ENCODE data around the gene TM4SF4.

Gene TM4SF4

DNA sequence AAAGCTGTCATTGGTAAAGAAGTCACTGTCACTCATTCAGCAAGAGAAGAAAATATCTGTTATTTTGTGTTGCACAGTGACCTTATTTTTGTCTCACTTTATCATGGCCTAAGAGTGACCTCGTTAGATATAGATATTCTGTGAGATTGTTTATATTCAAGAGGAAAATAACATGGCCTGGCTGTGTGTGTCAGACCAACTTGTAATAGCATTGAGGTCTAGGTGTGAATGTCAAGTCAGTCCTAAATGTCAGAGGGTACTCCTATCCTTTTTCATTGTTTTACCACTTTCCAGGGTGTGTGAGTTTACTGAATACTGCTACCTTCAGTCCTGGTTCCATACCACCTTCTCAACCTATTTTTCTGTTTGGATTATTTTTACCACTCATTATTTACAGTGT lies 18.5 kb upstream of the TM4SF4 start:
- no peak for DNase-seq

DNA sequence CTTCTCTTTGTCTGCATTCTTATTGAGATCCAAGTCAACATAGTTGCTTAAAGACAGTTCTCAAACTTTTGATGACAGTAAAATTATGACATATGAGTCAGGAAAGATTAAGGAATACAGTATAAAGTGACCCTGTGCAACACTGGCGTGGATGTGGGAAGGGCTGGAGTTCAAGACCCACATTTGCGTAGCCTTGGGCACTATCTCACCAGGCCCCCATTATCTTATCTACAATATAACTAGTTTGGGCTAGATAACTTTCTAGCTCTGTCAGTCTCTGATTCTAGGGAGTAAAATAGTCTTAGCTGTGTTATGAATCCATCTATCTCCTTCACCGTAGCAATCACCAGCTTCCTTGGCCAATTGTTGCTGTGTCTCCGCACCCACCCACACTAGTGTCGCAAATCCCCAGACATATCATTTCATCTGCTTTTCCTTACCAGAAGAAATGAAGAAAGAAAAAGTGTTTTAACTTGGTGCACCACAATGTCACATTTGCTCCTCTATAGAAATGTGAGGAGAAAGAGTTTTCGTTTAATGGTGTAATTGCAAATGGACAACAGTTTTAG lies 14.9 kb upstream of the TM4SF4 start:
- DNase-seq: no peak

DNA sequence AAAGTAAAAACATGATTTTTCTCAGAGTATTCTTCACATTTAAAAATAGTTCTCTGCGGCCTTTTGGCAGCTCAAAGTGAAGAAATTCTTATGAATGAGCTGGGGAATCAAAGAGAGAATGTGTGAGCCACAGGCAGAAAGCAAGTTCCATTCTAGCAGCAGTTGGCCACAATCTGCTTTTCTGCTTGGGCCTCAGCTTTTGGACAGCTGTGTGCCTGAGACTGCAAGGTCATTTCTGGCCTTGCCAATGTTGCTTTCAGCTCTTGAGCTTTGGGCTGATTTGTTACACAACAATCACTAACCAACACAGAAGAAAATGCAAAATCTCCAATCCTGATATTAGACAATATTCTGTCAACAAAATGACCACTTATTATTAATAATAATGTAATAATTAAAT lies 14.4 kb upstream of the TM4SF4 start:
- DNase-seq: no peak

DNA sequence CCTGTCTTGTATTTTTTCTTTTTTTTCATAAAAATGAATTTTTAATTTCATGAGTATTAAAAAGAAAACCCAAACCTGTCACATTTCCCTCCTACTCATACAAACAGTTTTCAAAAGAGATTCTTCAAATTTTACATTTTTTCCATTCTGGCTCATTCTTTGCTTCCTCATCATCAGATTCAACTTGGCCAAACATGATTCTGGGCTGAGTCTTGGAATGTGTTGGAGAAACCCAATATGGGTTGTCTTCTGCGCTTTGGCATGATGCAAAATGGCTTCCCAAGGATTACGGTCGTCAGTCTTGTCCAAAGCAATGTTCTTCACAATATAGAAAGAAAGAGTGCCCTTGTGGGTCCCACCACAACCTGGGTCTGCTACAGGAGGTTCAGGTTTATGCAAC lies 12.4 kb upstream of the TM4SF4 start:
- DNase-seq: no peak

DNA sequence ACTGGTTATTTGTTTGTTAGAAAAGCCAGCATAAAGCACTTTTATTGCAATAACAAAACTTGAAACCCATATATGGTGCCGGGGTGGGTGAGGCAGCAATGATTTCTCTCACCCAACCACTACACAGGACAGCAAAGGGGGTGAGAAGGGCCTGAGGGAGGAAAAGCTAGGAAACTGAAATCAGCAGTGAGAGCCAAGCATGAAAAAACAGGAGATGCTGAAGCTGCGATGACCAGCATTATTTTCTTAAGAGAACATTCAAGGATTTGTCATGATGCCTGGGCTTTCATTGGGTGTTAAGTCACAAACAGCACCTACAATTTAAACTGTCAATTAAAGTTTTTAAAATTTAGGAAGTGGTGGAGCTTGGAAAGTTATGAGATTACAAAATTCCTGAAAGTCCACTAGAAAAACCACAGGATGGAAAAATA lies 11.9 kb upstream of the TM4SF4 start:
- no peak for DNase-seq

DNA sequence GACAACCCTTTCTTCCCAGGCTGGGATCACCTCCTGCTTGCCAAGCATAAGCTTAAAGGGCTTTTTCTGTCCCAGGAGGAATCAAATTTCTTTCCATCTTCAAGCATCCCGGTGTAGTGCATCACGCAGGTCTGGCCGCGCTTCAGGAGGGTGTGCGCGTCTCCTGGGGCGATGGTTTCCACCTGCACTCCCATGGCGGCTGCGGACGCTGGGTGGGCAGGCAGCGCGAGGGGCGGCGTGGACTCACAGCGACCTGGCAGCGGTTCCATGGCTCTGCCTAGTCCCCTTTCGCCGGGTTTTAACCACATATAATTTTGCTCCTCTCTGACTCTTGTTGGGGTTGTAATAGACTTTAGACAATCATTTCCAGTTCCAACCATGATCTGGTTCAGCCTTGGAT lies 10.6 kb upstream of the TM4SF4 start:
- DNase-seq: no peak

DNA sequence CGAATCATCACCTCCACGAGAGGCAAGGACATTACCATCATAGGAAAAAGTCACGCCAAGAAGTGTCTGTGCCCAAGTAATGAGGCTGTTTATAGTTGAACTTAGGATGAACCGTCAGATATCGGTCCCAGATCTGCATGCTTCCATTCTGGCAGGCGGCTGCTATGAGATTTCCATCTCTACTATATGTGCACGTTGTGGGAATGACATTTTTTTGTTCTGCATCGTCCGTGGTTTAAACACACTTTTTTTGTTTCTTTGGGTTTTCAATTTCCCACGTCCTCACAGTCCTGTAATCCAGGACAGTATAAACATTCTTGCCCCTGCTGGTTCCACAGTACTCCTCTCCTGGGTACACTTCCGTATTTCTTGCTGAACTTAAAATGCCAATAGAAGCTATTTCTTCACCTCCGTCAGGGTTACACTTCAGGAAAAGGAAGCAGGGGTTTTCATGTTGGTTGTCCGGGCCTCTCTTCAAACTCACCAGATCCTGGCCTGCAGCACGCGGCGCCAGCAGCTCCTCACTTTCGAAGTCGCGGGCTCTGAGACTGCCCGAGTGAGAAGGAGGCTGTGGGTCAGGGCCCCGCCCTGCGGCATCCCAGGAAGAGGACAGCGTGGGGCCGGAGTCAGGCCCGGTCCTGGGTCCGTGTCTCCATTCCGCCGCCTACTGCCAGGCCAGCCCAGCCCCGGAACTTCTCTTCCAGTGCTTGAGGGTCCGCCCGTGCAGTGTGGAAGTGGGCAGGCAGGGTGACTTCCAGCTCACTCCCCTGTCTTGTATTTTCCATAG lies 9.8 kb upstream of the TM4SF4 start:
- DNase-seq: no peak

DNA sequence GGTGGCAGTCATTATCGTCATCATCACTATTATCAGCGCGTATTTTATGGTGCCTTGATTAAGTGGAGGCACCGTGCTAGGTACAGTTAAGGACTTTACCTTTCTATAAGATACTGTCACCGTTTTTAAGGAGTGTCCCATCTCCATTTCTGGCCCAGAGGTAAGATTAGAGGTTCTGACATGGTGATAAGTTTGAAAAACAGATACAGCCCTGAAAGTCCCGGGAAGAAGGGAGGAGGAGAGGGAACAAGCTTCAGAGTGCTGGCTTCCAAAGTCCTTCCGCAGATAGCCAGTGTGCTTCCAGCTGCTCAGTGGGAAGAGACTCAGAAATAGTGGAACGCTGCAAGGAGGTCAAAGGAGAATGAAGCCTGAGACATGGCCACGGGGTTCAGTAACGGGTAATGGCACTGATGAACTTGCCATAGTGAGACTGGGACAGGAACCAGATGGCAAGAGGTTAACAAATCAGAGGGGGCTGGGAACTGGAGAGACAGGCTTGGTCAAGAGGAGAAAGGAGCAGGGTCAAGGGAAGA lies 9.1 kb upstream of the TM4SF4 start:
- no peak for DNase-seq

DNA sequence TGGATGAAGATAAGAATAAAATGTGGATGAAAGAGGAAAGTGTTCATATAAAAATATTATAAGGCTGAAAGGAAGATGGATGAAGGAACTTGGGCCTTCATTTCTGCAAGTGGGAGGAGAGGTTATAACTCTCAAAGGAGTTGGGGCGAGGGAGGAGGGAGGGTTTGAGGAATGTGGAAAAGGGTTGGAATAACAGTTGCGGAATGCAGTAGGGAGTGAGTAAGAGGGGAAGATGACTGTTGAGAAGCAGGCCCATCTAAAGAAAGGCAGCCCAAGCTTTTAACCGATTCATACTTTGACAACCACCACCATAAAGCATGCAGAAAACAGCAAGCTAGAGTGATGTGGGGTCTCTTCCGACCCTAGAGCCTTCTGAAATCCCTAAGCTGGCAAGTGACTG lies 8.3 kb upstream of the TM4SF4 start:
- DNase-seq: no peak

DNA sequence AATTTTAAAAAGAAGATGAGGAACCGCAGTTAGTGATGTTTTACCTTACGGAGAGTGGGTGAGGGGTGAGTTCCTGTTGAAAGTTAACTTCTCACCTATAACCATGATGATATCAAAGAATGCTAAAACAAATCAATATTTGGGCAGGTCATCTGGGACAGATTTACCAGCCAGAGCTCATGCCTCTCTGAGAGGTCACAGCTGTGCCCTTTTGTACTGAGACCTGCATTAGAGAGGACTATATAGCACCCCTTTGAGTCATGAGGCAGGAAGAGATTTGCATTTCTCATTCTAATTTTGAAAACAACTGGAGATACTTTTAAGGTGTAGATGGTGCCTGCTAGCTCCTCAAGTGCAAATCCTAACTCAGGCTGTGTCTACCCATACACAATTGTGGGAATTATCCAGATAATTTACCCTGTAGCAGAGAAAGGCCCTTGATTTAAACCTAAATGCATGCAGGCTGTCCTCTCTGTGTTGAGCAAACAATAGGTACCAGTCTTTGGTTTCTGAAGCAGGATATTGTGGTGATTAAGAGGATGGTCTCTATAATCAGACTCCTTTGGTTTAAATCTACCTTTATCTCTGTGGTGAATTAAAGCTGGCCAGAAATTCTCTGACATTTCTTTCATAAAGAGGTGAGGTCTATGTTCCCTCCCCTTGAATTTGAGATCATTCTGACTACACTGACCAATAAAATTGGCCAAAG lies 5.8 kb upstream of the TM4SF4 start:
- no peak for DNase-seq

DNA sequence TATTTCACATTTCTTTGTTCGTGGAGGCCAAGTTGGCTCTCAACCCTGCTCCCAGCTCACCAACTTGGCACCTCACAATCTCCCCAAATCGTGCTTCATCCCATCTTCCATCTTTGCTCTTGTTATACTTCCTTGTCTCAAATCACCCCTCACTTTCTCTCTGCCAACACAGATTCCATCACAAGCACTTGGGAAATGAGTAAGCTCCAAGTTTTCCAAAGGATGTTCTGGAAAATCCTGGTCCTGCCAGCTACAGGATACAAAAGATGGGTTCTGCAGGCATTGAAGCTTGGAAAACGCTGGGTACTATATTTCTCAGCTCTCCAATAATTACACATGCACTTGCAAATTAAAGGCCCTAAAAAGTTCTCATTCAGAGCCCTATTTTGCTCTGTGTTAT lies 4.1 kb upstream of the TM4SF4 start:
- no peak for DNase-seq

DNA sequence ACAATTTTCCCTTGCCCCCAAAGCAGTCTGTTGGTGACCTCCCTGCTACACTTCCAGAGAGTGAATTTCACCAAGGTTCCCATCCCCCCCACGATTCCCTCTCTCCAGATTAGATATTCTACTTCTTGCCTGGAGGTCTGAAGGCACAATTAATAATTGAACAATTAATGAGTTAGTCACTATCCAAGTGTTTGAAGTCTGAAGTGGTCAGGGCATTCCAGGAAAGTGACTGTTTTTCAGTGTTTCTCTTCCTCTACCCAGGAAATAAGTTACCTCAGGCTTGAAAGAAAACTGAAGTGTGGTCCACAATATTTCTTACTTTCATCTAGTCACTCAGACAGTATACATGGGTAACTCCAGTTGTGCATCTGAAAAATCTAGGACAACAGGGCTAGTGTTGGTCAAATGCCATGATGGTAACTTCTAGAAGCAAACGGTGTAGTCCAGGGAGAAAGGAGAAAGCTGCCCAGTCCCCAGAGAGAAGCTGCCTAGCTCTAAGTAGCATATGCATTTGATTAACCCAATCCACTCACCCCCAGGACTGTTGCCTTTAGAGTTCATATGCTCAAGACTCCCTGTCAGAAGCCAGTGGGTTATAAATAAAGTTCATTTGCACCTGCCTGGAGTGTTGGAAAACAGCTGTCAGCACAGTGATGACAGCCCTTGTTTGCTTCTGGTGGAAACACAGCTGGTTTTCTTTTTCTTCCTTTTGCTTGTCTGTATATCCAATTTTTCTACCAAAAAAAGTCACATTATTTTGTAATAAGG lies 2.3 kb upstream of the TM4SF4 start:
- DNase-seq: no peak

DNA sequence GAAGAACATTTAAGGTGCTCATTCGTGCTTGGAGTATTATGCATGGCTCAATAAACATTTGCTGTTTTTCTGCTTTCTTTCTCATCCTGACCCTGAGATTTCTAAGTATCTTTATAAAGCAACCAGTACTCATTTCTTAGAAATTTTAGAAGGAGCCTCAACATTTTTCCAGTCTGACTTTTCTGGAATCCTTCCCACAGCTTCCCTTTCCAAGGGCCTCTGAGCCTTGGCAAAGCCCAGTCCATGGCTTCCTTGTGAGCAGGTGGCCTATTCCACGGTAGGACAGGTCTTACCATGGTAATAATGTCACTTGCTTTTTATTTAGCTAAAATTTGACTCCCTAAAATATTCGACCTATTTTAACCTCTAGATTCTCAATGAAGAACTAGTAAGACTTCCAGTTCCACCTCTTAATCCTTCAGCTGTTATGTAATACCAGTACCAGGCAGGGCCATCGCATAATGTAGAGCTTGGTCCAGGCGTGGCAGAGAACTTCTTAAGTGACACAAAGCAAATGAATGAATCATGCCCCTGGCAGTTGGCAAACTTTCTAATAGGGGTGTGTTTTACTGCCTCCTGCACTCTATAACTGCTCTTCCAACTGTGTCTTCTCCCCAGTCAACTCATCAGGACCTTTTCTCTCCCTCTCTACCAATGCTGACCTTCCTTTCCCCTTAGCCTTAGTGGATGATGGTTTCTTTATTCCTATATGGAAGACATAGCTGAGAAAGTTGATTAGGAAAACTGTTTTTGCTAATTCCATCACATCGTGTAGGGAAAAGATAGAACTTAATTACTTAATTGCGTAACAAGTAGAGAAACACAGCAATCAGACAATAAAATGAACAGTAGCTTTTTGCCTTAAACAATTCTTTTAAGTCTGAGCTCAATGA lies 894 bp upstream of the TM4SF4 start:
- DNase-seq: no peak

DNA sequence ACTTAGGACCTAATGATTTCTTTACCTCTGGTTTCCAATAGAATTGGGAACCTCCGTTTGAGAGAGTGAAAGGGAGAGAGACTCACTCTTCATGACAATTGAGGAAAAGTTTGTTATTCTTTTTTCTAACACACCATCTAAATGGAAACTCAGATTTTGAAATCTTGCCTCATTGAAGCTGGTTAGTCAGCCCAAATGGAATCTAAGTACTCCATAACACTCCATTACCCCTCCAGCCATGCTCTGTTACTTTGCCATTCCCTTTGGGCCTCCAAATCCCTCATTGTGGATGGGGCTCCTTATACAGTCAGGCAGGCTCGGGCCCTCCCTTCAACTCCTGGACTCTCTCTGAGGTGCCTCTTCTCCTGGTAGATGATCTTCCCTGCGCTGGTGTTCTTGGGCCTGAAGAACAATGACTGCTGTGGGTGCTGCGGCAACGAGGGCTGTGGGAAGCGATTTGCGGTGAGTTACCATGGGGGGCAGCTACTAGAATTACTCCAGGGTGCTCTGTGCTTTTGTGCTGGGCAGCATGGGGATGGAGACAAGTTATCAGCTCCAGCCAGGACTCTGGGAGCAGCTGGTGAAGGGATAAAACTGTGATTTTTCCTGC lies 1.1 kb downstream of the TM4SF4 start:
- DNase-seq: no peak

DNA sequence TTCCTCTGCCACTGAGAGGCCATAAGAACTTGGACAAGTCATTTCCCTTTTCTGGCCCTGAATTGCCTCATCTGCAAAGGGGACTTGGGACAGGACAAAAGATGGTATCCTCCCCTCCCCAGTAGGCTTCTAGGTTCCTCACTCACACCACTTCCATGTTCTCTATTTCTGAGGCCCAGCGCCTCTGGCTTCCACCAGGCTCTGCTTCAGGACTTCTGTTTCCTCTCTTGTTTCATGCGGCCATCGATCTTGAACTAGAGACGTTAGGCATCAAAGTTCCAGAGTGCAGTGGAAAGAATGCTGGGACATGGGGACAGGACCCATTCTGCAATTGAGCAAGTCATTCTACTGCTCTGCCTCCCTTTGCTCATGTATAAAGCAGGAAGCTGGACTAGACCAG lies 1.7 kb downstream of the TM4SF4 start:
- no peak for DNase-seq

DNA sequence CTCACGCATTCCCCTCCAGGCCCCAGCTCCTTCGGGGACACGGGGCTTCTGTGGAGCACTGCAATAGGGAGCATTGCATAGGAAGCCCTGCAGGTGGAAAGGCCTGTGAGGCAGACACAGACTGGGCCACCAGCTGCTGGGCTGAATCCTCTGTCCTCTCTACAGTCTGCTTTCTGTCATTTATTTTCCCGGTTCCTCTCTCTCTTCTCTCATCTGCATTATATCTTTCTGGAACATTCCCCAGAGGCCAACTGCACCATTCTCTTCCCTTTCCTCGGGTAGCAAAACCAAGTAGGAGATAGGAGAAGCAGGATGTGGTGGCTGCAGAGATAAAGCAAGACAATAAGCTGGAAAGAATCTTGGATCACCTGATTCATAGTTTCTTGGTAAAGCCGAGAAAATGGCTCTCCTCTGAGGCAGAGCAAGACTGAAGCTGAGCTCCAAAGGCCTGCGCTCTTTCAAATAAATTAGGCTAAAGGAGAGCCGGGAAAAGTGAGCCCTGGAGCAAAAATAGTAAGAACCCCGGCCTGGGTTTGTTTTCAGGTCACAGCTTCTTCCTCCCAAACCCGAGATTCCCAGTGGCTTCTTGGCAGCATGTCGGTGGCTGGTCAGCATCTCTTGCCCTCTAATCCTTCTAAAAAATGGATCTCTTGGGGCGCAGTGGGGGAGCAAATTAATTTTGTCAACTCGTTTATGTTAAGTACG lies 5.3 kb downstream of the TM4SF4 start:
- no peak for DNase-seq

DNA sequence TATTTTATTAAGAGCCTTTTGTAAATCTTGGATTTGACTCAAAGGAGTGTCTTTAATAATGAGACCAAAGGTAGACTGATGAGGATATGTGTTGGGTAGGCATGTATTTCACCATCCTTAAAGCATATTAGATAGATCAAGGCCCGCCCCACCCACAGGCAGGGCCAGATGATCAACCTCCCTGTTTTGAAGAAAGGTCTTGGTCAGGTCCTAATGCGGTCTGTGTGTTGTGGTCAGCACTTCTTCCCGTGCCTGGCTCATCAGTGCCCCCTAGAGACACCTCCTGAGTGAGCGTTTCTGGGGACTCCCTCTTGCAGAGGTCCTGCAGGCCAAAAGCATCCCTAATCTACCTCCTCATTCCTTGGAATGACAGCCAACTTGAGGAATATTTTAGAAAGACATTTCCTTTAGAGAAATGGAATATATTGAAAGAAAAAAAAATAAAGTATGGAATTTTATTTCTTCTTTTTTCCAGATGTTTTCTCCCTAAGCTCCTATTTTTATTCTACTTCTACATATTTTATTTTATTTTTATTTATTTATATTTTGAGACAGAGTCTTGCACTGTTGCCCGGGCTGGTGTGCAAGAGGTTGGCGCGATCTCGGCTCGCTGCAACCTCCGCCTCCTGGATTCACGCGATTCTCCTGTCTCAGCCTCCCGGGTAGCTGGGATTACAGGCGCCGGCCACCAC lies 6.0 kb downstream of the TM4SF4 start:
- peak; percentile 48 for DNase-seq

DNA sequence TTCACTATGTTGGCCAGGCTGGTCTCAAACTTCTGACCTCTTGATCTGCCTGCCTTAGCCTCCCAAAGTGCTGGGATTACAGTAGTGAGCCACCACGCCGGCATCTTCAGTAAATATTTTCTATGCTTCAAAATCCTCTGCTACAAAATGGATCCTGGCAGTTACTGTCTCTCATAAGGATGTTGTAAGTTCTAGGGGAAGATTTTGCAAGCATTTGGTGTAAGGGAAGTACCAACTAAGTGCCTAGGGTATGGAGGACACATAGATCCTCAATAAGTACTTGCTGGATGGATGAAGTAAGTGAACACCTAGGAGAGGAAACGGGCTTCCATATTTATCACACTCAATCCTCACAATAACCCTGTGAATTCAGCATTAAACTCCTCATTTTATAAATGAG lies 6.6 kb downstream of the TM4SF4 start:
- DNase-seq: no peak

DNA sequence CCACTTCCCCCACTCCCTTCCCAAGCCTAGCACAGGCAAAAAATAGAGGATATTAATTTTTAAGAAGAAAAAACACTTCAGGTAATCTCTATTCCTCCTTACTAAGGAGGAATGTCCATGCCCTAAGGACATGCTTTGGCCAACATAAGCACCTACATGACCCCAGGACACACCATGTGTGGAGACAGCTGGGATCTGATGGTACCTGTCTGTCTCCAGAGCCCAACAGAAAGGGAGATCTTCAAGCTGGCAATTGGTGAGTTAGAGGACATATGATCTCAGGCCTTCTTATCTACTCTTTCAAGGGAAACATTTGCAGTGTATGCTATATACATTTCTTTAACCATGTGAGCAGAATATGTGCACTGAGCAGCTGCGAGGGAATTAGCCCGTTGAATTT lies 7.0 kb downstream of the TM4SF4 start:
- DNase-seq: no peak

DNA sequence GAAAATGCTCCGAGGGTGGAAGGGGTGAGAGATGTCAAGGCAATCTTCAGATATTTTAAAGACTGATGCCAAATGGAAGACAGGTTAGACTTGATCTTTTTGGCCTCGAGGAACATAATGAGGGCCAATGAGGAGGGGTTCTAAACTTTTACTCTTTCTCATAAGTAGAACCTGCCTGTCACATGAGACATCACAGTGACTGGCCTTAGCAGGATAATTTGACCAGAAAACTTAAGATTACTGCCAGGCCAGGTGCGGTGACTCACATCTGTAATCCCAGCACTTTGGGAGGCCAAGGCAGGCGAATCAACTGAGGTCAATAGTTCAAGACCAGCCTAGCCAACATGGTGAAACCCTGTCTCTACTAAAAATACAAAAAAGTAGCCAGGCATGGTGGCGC lies 12.2 kb downstream of the TM4SF4 start:
- no peak for DNase-seq

All from activated CD4-positive, CD25-positive, alpha-beta regulatory T cell treated with anti-CD3 and anti-CD28 coated beads, Interleukin-2, amount 50 U/mL, for 72 hours (primary cell).